Retinal pigment epithelial cell (primary cell): ENCODE data around the gene RASSF6.

Experiments
- DNase-seq: peaks from one replicate; pipeline ENCODE4 v3.0.0-alpha.2; 2010; ENCODE audit warnings: low read depth
- H3K4me3 ChIP-seq: 2 replicates; pipeline ENCODE4 v1.5.1; 2011; ENCODE audit warnings: mild to moderate bottlenecking, low read length, control low read depth, moderate library complexity
- CTCF ChIP-seq: conservative IDR thresholded peaks from 2 replicates; pipeline ENCODE4 v1.5.1; 2011; ENCODE audit warnings: low read depth, low read length, control low read depth, inconsistent platforms

The RASSF6 gene

GRCh38 chr4:73539386-73539785, 80.8 kb downstream of the RASSF6 start:
- H3K4me3 ChIP-seq: no peak overlapping the region
- DNase-seq: no peak
- TF ChIP-seq CTCF: no peak

GRCh38 chr4:73538162-73538561, 82.1 kb downstream of the RASSF6 start:
- DNase-seq: no peak
- TF ChIP-seq CTCF: no peak
- no peak overlapping the region for H3K4me3 ChIP-seq

- no peak for TF ChIP-seq CTCF
- DNase-seq: peak; percentile 20
- H3K4me3 ChIP-seq: no peak overlapping the region
Measured at GRCh38 chr4:73533515-73534422, 86.5 kb downstream of the RASSF6 start.

- H3K4me3 ChIP-seq: no peak overlapping the region
- DNase-seq: no peak
- TF ChIP-seq CTCF: no peak
Measured at GRCh38 chr4:73528171-73528570, 92.1 kb downstream of the RASSF6 start.

GRCh38 chr4:73527196-73527595, 93.0 kb downstream of the RASSF6 start:
- DNase-seq: no peak
- no peak for TF ChIP-seq CTCF

GRCh38 chr4:73525611-73526010, 94.6 kb downstream of the RASSF6 start:
- H3K4me3 ChIP-seq: no peak overlapping the region
- no peak for DNase-seq
- TF ChIP-seq CTCF: no peak

More at GRCh38 chr4:73527196-73527595, 93.0 kb downstream of the RASSF6 start:
- no peak overlapping the region for H3K4me3 ChIP-seq

- DNase-seq: no peak
- TF ChIP-seq CTCF: no peak
- H3K4me3 ChIP-seq: no peak overlapping the region
Measured at GRCh38 chr4:73523126-73523525, 97.1 kb downstream of the RASSF6 start.
